DND-41 (cell line): ENCODE data around the gene SLC8A2.

Experiments
- ATAC-seq: fragments of 200-7000 bp; cut with Tn5 transposase; 3 replicates; pipeline ENCODE4 v1.9.1; 2021; ENCODE audit warnings: low read depth; ENCODE audit not compliant: insufficient read depth
- DNase-seq: peaks from one replicate; pipeline ENCODE4 v3.0.0-alpha.2; 2020
- H2AFZ ChIP-seq: 2 replicates; pipeline ENCODE4 v1.6.0; 2012; ENCODE audit warnings: low read depth, low read length
- H3K27ac ChIP-seq: 2 replicates; pipeline ENCODE4 v1.5.1; 2012; ENCODE audit warnings: low read length, inconsistent platforms
- H3K27me3 ChIP-seq: fragments of 200-600 bp; sonication (generic); 2 replicates; pipeline ENCODE4 v1.6.0; 2012; ENCODE audit warnings: low read length, mild to moderate bottlenecking, inconsistent platforms; ENCODE audit not compliant: insufficient read depth, poor library complexity
- H3K36me3 ChIP-seq: 2 replicates; pipeline ENCODE4 v1.5.1; 2012; ENCODE audit warnings: low read length, inconsistent platforms; ENCODE audit not compliant: insufficient read depth
- H3K4me1 ChIP-seq: 2 replicates; pipeline ENCODE4 v1.5.1; 2012; ENCODE audit warnings: mild to moderate bottlenecking, low read length; ENCODE audit not compliant: insufficient read depth
- H3K4me2 ChIP-seq: 2 replicates; pipeline ENCODE4 v1.6.0; 2012; ENCODE audit warnings: mild to moderate bottlenecking, moderate library complexity, low read length, inconsistent platforms; ENCODE audit not compliant: insufficient read depth
- H3K4me3 ChIP-seq, 2 experiments: fragments of 200-600 bp in 1 of 2; shearing (Covaris generic) in 1 of 2; 2 replicates each; pipeline ENCODE4 v1.5.1; 2012 to 2016; ENCODE audit warnings: inconsistent platforms in 2 of 2, low read length in 2 of 2, mild to moderate bottlenecking in 2 of 2, low read depth in 1 of 2, moderate library complexity in 1 of 2
- H3K79me2 ChIP-seq: 2 replicates; pipeline ENCODE4 v1.6.0; 2012; ENCODE audit warnings: low read length, inconsistent platforms; ENCODE audit not compliant: insufficient read depth
- H3K9ac ChIP-seq: 2 replicates; pipeline ENCODE4 v1.6.0; 2012; ENCODE audit warnings: low read depth, mild to moderate bottlenecking, inconsistent platforms, low read length, moderate library complexity
- H3K9me3 ChIP-seq: 2 replicates; pipeline ENCODE4 v1.5.1; 2012; ENCODE audit warnings: low read length, moderate library complexity, mild to moderate bottlenecking, inconsistent platforms; ENCODE audit not compliant: insufficient read depth, severe bottlenecking
- H4K20me1 ChIP-seq: 2 replicates; pipeline ENCODE4 v1.6.0; 2012; ENCODE audit warnings: low read length; ENCODE audit not compliant: insufficient read depth
- EZH2 ChIP-seq: IDR thresholded peaks from 3 replicates; pipeline ENCODE4 v1.6.1; 2012; ENCODE audit warnings: borderline replicate concordance, low read depth, mild to moderate bottlenecking, moderate library complexity, low read length, inconsistent platforms; ENCODE audit not compliant: severe bottlenecking
- TF ChIP-seq, protein P1 (sequence below): IDR thresholded peaks from 2 replicates; pipeline ENCODE4 v1.5.1; 2012; ENCODE audit warnings: borderline replicate concordance, low read length, moderate library complexity, mild to moderate bottlenecking; ENCODE audit not compliant: poor library complexity, severe bottlenecking; ENCODE audit errors: extremely low read depth

SLC8A2 gene

DNA sequence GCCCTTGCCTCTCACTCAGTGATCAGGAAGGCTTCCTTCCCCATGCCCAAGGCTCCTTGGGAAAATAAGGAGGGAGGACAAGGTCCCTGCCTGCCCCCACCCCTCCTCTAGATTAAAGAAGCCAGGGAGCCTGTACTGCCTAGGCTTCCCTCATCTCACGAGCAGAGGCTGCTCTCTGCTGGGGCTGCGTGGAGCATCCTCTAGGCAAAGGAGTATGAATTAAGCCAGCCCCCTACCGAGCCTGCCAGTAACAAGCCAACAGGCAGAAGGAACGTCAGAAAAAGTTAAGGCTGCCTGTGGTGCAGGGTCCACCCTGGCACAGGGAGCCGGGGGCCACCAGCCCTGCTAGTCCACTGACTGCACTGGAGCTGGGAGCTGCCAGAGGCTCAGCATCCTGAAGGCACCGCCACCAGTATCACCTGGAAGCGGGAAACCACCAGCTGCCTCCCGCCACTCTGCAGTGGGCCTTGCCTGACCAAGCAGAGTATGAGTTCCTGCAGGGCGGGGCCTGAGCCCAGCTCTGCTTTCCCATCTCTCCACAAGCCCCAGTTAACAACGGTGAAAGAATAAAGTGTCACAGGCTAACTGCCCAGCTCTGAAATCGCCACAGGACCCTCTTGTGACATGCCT lies 36.3 kb upstream of the SLC8A2 start:
- Histone ChIP-seq H3K79me2 (peaks cover 71% of the 10 kb centered on the region), H3K4me2 (no peak overlapping the region), H3K36me3 (peaks cover 19% of the 10 kb centered on the region), H3K4me1 (peaks cover 12% of the 10 kb centered on the region), H3K27me3 (no peaks in the 10 kb centered on the region), H2AFZ (no peak overlapping the region), H4K20me1 (peaks cover 88% of the 10 kb centered on the region), H3K9ac (no peak overlapping the region), H3K4me3 (no peak overlapping the region), H3K27ac (no peak overlapping the region), H3K9me3 (no peaks in the 10 kb centered on the region)
- DNase-seq (no peak), ATAC-seq (no peak)
- TF ChIP-seq, protein P1, sequence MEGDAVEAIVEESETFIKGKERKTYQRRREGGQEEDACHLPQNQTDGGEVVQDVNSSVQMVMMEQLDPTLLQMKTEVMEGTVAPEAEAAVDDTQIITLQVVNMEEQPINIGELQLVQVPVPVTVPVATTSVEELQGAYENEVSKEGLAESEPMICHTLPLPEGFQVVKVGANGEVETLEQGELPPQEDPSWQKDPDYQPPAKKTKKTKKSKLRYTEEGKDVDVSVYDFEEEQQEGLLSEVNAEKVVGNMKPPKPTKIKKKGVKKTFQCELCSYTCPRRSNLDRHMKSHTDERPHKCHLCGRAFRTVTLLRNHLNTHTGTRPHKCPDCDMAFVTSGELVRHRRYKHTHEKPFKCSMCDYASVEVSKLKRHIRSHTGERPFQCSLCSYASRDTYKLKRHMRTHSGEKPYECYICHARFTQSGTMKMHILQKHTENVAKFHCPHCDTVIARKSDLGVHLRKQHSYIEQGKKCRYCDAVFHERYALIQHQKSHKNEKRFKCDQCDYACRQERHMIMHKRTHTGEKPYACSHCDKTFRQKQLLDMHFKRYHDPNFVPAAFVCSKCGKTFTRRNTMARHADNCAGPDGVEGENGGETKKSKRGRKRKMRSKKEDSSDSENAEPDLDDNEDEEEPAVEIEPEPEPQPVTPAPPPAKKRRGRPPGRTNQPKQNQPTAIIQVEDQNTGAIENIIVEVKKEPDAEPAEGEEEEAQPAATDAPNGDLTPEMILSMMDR = no peak
- no peak for TF ChIP-seq EZH2

DNA sequence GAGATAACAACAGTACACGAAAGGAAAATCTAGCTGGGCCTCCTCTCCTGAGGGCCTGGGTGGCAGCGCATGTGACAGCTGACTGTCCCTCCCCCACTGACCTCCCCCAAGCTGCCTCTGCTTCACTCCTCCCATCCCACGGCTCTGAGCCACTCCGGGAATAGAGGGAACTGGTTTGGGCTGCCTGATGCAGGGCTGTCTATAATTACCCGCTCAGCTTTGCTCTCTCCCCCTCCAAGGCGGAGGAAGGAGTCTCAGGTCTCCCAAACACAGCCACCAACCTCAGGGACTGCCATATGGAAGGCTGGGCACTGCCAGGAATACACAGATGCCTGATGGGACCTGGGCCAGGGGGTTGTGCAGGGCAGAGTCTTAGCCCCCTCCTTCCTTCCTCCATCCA lies 35.3 kb upstream of the SLC8A2 start:
- Histone ChIP-seq H3K36me3 (peaks cover 27% of the 10 kb centered on the region), H4K20me1 (peaks cover 82% of the 10 kb centered on the region), H3K4me2 (no peak overlapping the region), H3K27ac (no peak overlapping the region), H3K4me3 (no peak overlapping the region), H3K9me3 (no peaks in the 10 kb centered on the region), H3K9ac (no peak overlapping the region), H3K4me1 (peaks cover 2% of the 10 kb centered on the region; the same call in 1 of the 2 replicates), H2AFZ (no peak overlapping the region), H3K79me2 (peaks cover 61% of the 10 kb centered on the region), H3K27me3 (no peaks in the 10 kb centered on the region)
- DNase-seq (no peak), ATAC-seq (no peak)
- TF ChIP-seq, protein P1 = no peak
- TF ChIP-seq EZH2 = no peak

DNA sequence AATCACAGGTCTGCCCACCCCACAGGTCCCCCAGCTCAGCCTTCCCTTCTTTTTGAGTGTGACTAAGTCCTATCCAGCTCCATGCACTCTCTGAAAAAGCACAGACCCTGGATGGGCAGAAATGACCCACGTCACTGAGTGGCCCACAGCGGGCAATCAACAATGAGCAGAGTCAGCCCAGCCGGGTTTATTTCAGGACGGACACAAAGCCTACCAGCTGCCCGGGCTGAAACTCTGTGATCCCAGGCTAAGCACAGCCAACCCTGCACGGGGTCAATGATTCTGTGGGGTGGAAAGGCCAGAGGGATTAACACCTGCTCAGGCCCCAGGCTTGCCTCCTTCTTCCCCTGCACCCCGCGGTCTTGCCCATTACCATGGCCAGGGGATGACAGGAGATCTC lies 34.8 kb upstream of the SLC8A2 start:
- H3K9ac ChIP-seq = no peak overlapping the region
- peaks cover 55% of the 10 kb centered on the region for H3K79me2 ChIP-seq
- TF ChIP-seq, protein P1 = no peak
- no peak for TF ChIP-seq EZH2
- H2AFZ ChIP-seq = no peak overlapping the region
- peaks cover 31% of the 10 kb centered on the region for H3K36me3 ChIP-seq
- no peak overlapping the region for H3K4me3 ChIP-seq
- peaks cover 78% of the 10 kb centered on the region for H4K20me1 ChIP-seq
- H3K27ac ChIP-seq = no peak overlapping the region
- H3K4me2 ChIP-seq = no peak overlapping the region
- DNase-seq (no peak), ATAC-seq (no peak)
- no peaks in the 10 kb centered on the region for H3K4me1 ChIP-seq
- H3K27me3 ChIP-seq = no peaks in the 10 kb centered on the region
- H3K9me3 ChIP-seq = no peaks in the 10 kb centered on the region

DNA sequence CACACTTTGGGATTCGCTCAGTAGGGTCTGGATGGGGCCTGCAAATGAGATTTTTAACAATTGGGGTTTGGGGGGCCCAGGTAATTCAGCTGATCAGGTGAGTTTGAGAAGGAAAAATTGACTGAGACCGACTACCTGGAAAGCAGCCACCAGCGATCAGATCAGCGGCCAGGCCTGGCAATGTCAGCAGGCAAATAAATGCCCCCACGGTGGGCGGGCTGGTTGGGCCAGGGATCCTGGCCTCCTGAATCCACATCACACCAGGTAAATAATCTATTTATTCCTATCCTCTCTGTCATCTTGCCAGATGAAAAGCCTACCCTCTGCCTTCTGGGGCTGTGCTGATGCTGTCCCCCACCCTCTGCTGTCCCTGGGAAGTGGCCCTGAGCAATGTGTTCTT lies 33.8 kb upstream of the SLC8A2 start:
- no peak for TF ChIP-seq EZH2
- TF ChIP-seq, protein P1 = no peak
- no peak overlapping the region for H3K4me2 ChIP-seq
- no peak overlapping the region for H3K27ac ChIP-seq
- no peak for DNase-seq
- peaks cover 71% of the 10 kb centered on the region for H4K20me1 ChIP-seq
- H3K9ac ChIP-seq = no peak overlapping the region
- H3K9me3 ChIP-seq = no peaks in the 10 kb centered on the region
- H3K4me1 ChIP-seq = no peaks in the 10 kb centered on the region
- H2AFZ ChIP-seq = no peak overlapping the region
- ATAC-seq = no peak
- no peaks in the 10 kb centered on the region for H3K27me3 ChIP-seq
- H3K4me3 ChIP-seq = no peak overlapping the region
- peaks cover 41% of the 10 kb centered on the region for H3K36me3 ChIP-seq
- peaks cover 46% of the 10 kb centered on the region for H3K79me2 ChIP-seq
